ENCODE results near the gene SPINDOC.
"Not testable (repeated sequence)": the region's sequence is repeated elsewhere in the genome, so short reads cannot be mapped to it uniquely, and the experiment has no call there.

Gene SPINDOC

GRCh38 chr11:63813035-63813562 is at the start of gene SPINDOC:
Gene SPINDOC (plus strand): TSS chr11:63813456. CDS start chr11:63813687, 231 bp downstream.
- DNase-seq (ENCODE audit: low read depth, low spot score): no peak

- DNase-seq (ENCODE audit: low read depth, low spot score): no peak
Observed at GRCh38 chr11:63763496-63764339, 49.5 kb upstream of the SPINDOC start.

GRCh38 chr11:63764340-63764678 is 48.9 kb upstream of the SPINDOC start:
- no peak for DNase-seq (ENCODE audit: low read depth, low spot score)

GRCh38 chr11:63764679-63765647 is 48.3 kb upstream of the SPINDOC start:
- no peak for DNase-seq (ENCODE audit: low read depth, low spot score)

- no peak for DNase-seq (ENCODE audit: low read depth, low spot score)
Observed at GRCh38 chr11:63765688-63766241, 47.5 kb upstream of the SPINDOC start.

- DNase-seq (ENCODE audit: low read depth, low spot score): no peak
Observed at GRCh38 chr11:63766531-63767235, 46.6 kb upstream of the SPINDOC start.

GRCh38 chr11:63767267-63767564 is 46.0 kb upstream of the SPINDOC start:
- DNase-seq (ENCODE audit: low read depth, low spot score): no peak

GRCh38 chr11:63767565-63768236 is 45.6 kb upstream of the SPINDOC start:
- DNase-seq (ENCODE audit: low read depth, low spot score): peak; percentile 75

GRCh38 chr11:63768237-63769041 is 44.8 kb upstream of the SPINDOC start, which contains the start of gene ZFTA:
Gene ZFTA (minus strand): TSS chr11:63768775. CDS start chr11:63768622, 153 bp downstream.
- no peak for DNase-seq (ENCODE audit: low read depth, low spot score)

GRCh38 chr11:63769042-63769713 is 44.1 kb upstream of the SPINDOC start:
- no peak for DNase-seq (ENCODE audit: low read depth, low spot score)

- no peak for DNase-seq (ENCODE audit: low read depth, low spot score)
Observed at GRCh38 chr11:63769714-63770455, 43.4 kb upstream of the SPINDOC start.

- no peak for DNase-seq (ENCODE audit: low read depth, low spot score)
Observed at GRCh38 chr11:63770763-63771162, 42.5 kb upstream of the SPINDOC start.

- DNase-seq (ENCODE audit: low read depth, low spot score): not testable (repeated sequence)
Observed at GRCh38 chr11:63771741-63772318, 41.4 kb upstream of the SPINDOC start.

- no peak for DNase-seq (ENCODE audit: low read depth, low spot score)
Observed at GRCh38 chr11:63775191-63775590, 38.1 kb upstream of the SPINDOC start.

- DNase-seq (ENCODE audit: low read depth, low spot score): no peak
Observed at GRCh38 chr11:63779039-63779438, 34.2 kb upstream of the SPINDOC start.

- no peak for DNase-seq (ENCODE audit: low read depth, low spot score)
Observed at GRCh38 chr11:63782749-63783148, 30.5 kb upstream of the SPINDOC start.

- no peak for DNase-seq (ENCODE audit: low read depth, low spot score)
Observed at GRCh38 chr11:63783925-63784592, 29.2 kb upstream of the SPINDOC start.

- no peak for DNase-seq (ENCODE audit: low read depth, low spot score)
Observed at GRCh38 chr11:63785823-63786222, 27.4 kb upstream of the SPINDOC start.

Measured in iPS DF 19.7 (cell line).